Stimulated activated CD8-positive, alpha-beta memory T cell treated with anti-CD3 and anti-CD28 coated beads, Interleukin-4, amount 100 ng/mL, for 4 hours (primary cell): Measurements from ENCODE around the gene NDUFAF2.
"Not testable (repeated sequence)": the region's sequence is repeated elsewhere in the genome, so short reads cannot be mapped to it uniquely, and the experiment has no call there.

ENCODE experiments used
- DNase-seq, 2 donors: peaks; one replicate each; pipeline ENCODE4 v3.0.0-alpha.2; 2020; ENCODE audit warnings: low read depth in 2 of 2, low spot score in 1 of 2

The NDUFAF2 gene

DNA sequence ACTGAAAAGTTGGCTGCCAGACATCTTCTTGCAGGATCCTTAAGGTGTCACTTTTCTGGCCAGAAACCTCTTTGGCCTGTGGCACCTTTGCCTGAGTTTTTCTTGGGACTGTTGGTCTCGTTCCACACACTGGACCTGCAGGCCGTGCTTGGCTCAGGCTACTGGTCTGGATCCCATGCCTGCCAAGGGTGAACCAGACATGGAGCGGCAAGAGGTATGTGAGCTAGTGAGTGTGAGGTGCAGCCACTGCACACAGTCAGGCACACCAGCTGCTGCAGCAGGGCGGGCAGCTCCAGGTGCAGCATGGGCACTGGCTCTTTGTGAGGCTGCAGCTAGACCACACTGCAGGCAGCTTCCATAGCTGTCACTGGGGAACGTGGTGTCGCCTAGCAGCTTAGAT lies 47.9 kb downstream of the NDUFAF2 start:
- DNase-seq, result no peak

DNA sequence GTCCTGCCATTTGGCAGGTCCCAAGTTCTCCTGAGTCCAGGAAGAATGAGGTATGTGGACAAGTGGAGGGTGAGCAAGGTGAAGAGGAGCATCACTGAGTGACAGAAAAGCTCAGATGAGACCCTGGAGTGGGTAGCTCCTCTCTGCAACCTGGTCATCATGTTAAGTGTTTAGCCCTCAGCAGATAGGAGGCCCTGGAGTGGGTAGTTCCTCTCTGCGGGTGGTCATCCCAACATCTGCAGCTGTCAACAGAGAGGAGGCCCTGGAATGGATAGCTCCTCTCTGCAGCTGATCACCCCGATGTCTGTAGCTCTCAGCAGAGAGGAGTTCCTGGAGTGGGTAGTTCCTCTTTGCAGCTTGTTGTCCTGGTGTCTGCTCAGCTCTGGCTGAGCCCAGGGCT lies 48.4 kb downstream of the NDUFAF2 start:
- DNase-seq, result no peak

DNA sequence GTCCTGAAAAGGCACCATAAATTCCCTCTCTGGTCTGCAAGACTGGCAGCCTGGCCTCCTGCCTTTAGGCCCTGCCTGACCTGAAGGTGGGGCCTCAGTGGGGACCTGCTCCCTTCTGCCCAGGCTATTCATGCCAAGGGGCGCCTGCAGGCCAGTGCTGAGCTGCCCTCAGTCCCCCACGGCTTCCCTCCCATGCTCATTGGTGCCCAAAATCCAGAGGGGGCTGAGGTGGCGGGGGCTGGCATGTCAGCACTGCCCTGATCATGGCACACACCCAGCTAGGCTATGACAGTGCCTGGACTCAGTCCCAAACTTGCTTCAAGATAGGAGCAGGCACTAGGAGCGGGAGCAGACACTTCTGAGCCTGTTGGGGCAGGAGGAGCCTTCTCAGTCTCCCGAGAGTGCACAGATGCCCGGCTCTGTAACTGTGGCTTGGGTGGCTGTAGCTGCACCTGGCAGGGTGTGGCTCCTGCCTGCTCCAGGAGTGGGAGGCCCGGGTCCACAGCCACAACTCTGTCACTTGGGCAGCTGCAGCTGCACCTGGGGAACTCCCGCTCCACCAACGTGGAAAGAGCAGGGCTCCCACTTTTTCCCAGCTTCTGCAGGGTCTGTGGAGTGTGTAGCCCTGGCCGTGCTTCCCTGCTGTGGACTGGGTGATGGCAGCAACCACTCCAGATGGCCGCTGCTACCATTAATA lies 49.0 kb downstream of the NDUFAF2 start:
- no peak for DNase-seq

DNA sequence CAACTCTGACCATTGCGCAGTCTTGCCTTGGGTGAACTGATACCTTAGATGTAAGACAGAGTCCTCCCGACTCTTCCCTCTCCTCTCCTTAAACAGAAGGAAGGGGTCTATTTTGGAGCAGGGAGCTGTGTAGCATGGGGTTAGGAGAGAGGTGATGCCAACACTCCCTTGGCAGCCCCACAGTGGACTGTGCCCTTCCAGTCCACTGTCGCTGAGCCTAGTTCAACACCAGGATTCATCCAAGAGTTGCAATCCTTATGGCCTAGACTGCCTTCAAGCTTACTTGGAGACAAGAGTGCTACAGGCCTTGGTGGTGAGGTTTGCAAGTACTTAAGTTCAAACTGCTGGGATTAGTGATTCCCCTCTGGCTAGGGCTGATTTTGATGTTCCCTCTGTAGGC lies 51.4 kb downstream of the NDUFAF2 start:
- no peak for DNase-seq

DNA sequence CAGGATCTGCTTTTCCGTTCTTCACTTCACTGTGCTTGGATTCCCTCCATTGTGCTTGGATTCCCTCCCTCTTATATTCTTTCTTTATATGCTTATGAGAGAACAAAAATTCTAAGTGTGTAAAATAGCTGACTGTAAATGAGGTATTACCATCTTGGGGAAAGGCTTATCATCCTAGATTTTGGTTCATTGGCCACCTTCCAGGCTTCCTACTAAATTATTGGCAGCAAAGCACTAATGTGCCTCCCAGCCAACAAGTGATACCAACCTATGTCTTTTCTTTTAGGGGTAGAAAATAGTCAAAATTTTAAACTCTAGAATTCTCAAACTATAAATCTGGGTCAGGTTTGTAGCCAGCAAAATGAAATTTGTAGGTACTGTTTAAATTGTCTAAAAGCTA lies 52.7 kb downstream of the NDUFAF2 start:
- no peak for DNase-seq

DNA sequence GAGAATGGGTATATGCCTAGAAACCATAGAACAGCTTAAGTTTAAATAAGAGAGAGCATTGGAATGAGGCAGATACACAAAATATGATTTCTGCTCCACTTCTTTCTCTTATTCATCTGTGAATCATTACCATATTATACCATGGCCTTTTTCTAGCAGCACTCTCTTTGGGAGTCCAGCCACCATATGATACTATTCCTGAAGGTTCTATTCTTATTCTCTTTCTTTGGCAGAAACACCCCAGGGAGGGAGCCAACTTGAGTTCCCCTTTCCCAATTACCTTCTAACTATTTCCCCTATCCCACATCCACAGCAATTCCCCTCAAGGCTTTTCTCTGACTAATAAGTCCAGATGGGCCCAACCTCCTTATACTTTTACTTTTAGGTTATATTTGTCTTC lies 55.9 kb downstream of the NDUFAF2 start:
- no peak for DNase-seq

DNA sequence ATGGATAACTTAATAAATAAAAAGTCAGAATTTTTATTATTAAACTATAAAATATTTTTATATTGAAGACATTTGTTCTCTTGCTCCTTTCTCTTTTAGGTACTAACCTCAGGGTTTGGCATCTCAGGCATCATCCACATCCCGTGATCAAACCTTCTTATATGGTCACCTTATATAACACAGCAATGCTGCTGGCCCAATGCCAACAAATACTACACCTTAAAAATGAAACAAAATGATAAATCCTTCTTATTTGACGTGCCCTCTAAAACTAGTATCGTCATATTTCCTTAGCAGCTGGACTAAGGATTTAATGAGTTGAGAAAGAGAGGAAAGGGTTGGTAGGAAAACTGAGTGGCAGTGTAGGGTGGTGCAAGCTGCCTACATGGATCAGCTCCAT lies 56.6 kb downstream of the NDUFAF2 start:
- no peak for DNase-seq

DNA sequence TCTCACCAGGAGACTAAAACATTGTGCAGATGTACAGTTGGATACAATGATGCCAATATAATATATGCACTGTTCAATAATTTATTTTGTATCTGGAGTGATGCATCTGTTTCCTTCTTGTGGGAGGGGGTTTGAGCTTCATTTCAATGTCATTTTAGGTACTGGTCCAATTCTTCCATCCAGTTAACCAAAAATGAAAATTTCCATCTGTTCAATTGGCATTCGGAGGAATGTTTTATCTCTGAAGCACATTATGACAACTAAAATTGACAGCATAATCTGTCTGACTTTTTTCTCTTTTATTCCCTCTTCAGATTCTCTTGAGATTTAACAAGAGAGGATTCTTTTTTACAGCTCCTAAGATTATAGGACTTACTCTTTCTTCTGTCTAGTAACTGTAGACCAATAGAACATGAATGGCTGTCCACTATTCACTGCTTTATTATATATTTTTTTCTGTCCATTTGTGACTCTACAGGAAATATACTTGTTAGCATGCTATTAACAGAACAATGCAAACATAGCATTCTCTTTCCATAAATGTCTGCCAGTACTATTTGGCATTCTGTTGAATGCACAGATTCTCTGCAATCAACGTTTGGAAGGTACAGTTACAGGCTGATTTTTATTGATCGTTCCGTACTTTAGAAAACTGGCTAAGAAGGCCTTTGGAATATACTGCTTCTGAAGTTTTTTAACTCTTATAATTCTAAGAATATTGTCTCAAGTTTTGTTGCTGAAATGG lies 57.8 kb downstream of the NDUFAF2 start:
- DNase-seq, result no peak

DNA sequence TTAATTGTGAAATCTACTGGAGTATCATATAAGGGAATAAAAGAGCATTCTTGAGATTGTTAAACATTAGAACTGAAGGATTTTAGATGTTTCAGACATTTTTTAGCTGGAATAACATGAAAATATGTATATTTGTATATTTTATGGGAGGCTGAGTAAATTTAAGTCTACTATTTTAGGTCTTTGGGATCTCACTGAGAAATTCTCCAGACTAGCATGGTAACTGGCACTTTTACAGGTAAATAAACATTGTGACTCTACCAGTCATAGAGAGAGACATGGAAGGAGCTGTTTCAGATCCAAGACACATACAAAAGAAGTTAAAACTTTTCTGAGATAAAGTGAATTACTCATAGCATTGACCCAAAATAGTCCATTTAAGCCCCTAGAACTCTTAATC lies 59.4 kb downstream of the NDUFAF2 start:
- DNase-seq, result no peak

DNA sequence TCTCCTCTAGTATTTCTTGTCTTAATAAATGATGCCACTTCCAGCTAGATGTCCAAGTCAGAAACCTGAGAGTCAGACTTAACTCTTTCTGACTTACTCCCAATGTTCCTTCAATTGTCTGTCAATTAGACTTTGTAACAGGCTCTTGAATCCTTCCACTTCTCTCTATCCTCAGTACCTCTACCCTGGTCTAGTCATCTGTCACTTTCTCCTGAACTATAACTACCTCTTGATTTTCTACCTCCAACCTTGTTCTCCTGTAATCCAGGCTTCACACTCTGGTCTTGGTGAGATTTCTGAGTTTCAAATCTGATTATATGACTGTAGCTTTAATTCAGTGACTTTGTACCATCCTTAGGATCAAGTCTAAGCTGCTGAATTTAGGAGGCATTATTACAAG lies 64.9 kb downstream of the NDUFAF2 start:
- no peak for DNase-seq

DNA sequence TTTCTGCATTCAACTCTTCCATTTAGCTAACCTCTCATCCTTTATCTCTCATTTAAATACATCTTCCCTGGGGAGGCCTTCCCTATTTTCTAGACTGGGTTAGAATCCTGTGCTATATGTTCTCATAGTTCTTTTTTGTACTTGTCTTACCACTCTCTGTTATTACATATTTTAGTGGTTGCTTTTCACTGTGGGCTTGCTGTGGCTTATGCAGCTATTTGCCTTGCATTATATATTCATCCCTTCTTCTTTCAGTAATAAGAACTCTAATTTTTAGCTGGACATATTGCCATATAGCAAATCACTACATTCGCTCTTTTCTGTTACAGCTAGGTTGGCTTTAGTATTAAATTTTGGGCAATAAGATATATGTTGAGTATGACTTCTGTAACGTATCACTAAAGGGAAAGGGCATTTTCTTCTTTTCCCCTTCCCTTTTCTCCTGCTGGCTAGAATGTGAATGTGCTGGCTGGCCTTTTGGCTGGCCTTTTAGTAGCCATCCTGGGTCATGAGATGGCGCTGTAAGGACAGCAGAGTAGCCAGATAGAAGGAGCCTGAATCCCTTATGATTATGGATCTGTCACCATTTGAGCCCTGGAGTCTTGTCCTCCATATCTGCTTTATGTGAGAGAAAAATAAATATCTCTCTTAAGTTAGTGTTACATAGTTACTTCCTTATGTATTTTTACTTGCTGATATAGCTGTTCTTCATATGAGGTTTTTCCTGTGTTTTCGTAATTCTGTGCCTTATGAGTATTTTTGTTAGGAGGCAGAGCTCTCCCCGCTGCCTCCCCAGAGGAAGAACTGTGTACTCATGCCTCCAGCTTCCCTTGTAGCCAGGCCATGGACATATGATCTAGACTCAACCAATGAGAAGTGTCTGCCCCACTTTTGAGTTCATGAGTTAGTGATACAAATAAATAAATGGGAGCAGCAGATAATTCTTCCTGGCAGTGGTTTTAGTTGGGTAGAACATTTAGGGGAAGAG lies 65.8 kb downstream of the NDUFAF2 start:
- DNase-seq, result no peak

DNA sequence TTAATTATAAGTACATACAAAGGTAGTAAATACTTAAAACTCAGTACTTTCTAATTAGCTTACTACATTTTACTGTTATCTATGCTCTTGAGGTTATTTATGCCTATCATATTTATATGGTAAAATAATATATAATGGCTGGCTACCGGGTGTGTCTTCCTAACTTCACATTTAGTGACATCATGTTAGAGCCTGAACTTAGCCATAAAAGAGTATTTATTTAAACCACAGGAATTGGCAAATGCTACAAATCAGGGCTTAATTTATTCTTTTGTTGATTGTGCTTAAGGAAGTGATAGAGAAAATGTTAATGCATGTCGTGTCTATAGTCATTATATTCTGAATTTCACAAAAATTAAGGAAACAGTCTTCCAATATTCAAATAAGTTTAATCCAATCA lies 73.1 kb downstream of the NDUFAF2 start:
- no peak for DNase-seq

DNA sequence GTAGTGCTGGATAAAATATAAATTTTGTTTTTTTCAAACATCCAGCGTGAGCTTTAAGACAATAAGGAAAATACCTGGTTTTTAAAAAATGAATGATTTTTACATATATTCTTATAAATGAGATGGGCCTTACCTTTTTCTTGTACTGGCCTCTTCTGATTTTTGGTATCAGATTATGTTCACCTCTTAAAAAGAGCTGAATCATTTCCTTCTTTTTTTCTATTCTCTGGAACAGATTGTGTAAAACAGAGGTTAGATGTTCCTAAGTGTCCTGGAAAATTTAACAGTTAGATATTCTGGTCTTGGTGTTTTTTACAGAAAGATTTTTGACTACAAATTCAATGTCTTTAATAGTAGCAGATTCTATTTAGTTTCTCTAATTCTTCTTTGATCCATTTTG lies 74.6 kb downstream of the NDUFAF2 start:
- DNase-seq, result no peak

DNA sequence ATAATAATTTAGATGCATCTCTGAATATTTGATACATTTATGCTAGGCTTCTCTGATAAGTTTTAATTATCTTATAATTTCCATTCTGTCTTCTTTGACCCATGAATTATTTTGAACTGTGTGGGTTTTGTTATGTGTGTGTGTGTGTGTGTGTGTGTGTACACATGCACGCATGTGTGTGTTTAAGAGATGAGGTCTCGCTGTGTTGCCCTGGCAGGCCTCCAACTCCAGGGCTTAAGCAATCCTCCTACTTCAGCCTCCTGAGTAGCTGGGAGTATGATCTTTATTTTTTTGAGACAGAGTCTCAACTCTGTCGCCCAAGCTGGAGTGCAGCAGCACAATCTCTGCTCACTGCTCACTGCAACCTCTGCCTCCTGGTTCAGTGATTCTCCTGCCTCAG lies 75.4 kb downstream of the NDUFAF2 start:
- DNase-seq, result no peak

DNA sequence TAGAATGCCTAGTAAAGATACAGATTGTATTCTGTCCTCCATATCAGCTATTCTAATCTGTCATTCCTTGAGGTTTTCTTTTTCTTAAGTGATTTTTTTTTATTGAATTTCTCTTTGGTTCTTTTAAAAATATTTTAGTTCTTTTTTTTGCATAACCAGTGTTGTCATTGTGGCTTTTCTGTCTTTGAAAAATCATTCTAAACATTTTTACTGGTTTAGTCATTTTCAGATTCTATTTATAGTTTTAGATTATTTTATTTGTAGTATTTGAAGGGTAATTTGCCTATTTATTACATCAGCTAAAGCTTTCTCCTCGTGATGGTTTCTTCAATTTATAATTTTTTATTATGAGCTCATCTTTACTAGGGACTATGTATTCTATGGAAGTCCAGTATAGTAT lies 78.1 kb downstream of the NDUFAF2 start:
- no peak for DNase-seq

DNA sequence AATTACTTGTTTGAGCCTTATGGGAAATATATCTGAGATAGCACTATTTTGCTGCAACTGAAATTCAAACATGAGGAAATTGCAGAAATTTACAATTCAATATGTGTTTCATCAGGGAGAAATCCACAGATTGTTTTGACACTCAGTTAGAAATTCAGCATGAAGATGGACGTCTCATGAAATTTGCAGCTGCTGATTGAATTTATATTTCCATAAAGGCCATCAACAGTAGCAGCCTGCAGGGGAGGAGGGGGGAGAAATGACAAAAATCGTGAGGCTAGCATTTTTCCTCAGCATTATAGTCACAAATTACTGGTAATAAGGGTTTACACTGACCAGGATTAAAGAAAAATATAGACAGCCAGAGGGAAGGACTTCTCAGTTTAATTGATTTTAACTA lies 81.0 kb downstream of the NDUFAF2 start:
- DNase-seq, result no peak

DNA sequence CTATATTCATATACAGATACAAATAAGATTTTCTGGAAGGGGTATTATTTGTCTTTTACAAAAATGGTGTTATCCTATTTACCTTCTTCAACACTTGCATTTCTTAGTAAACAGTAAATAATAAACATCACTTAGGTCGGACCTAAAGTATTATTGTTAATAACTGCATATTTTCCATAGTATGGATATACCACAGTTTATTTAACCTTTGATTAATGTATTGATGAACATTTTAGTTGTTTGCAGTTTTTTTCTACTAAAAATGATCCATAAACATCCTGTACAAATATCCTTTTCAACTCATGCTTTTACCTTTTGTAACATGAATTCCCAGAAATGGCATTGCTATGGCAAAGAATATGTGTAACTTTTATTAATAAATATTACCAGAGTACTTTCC lies 83.4 kb downstream of the NDUFAF2 start:
- no peak for DNase-seq

DNA sequence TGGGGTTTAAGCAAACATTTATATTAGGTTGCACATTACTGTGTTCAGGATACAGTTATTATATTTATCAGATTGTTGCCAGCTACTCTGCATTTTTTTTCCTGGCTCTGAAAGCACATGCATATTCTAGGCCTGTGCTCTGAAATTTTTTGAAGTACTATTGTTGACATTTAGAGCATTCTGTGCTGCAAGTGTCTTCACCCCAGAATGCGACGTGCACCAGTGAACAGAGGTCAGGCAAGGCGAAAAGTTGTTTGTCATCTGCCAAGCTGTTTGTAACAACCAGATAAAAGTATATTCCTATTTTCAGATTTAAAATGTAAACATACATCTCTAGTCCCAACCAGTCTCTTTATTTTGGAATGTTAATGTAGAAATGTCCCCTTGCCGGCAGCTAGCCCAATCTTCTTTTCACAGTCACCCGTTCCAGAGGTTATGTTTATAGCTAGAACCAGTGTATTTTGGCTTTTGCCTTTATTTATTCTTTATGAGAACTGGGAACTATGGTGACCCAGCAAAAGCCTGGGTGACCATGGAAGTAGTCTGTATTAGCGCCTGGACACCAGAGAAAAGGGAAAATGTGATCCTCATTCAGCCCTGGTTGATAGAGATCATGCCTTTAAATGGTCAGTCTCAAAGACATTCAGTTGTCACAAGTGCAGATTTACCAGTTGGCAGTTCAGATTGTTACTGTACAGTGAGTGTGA lies 84.6 kb downstream of the NDUFAF2 start:
- DNase-seq, result no peak

DNA sequence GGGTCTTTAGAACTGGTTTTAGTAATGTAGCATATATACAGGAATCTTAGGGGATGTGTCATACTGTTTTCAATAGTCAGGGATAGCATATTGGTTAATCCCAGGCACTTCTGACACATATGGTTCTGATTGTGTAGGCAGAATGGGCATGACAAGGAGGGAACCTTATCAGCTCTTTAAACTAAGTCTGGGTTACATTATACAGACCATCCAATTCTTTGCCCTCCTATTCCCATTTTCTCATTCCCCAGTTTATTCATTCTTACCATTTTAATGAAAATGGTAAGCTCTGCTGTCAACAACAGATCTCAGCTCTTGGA lies 85.1 kb downstream of the NDUFAF2 start:
- no peak for DNase-seq

DNA sequence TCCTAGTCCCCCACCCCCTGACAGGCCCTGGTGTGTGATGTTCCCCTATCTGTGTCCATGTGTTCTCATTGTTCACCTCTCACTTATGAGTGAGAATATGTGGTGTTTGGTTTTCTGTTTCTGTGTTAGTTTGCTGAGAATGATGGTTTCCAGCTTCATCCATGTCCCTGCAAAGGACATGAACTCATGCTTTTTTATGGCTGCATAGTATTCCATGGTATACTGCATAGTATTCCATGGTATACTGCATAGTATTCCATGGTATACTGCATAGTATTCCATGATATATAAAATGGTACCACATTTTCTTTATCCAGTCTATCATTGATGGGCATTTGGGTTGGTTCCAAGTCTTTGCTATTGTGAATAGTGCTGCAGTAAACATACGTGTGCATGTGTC lies 86.3 kb downstream of the NDUFAF2 start:
- DNase-seq, result not testable (repeated sequence)

DNA sequence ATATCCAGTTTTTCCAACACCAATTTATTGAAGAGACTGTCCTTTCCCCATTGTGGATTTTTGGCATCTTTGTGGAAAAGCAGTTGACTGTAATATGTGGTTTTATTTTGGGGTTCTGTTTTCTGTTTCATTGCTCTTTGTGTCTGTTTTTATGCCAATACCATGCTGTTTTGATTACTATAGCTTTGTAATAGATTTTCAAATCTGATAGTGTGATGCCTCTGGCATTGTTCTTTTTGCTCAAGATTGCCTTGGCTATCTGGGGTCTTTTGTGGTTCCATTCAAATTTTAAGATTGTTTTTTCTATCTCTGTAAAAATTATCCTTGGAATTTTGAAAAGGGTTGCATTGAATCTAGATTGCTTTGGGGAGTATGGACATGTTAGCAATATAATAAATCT lies 99.5 kb downstream of the NDUFAF2 start:
- no peak for DNase-seq
